ENCODE results near the gene YIF1A.
"Not testable (repeated sequence)": the region's sequence is repeated elsewhere in the genome, so short reads cannot be mapped to it uniquely, and the experiment has no call there.

The YIF1A gene

DNA sequence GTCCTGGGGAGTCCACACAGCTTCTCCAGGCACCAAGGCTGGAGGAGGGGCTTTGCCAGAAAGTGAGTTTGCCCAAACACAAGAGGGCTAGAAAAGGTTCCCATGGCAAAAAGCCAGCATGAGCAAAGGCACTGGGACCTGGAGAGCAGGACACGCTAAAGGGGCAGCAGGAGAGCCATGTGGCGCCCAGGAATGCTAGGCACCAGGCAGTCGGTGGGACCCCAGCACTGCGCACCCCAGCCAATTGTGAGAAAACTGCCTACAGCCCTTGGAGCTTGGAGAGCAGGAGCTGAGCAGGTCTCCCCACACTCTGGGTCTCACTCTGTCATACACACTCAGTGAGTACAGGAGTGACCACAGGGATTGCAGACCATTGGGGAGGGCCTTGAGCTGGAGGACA is 25.7 kb downstream of the YIF1A start:
- H3K27ac Mint-ChIP-seq = peak overlapping the region in 1 of 2 donors; percentile 48
- no peaks in the 10 kb centered on the region for H3K27me3 Mint-ChIP-seq
- no peak overlapping the region for H3K4me3 Mint-ChIP-seq

GRCh38 chr11:66262696-66263095 is 26.2 kb downstream of the YIF1A start:
- peaks cover 36% of the 10 kb centered on the region for H3K4me1 Mint-ChIP-seq
- H3K27me3 Mint-ChIP-seq = no peaks in the 10 kb centered on the region
- DNase-seq (no peak), ATAC-seq (no peak)
- no peak overlapping the region for H3K4me3 Mint-ChIP-seq
- no peaks in the 10 kb centered on the region for H3K9me3 Mint-ChIP-seq
- H3K27ac Mint-ChIP-seq = no peak overlapping the region

More for the DNA sequence above, 25.7 kb downstream of the YIF1A start:
- ATAC-seq (no peak), DNase-seq (no peak)
- Mint-ChIP-seq H3K9me3 (no peaks in the 10 kb centered on the region), H3K4me1 (peaks cover 40% of the 10 kb centered on the region)

DNA sequence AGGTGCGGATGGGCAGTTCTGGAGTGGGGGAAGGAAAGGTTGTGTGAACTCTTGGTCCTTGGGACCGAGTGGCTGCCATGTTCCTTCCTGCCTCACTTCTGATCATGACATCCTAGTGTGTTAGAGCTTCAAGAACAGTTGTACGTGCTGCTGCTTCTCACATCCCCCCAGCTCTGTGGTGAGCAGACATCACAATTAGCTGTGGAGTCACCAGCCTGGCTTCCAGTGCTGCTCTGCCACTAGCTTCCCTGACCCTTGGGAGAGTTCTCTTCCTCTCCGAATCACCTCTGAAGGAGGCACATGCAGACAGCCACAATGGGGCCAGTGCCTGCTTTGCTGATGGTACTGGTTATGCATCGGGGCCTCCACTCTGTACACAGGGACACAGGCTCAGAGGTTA is 26.8 kb downstream of the YIF1A start:
- no peaks in the 10 kb centered on the region for H3K27me3 Mint-ChIP-seq
- H3K4me3 Mint-ChIP-seq = no peak overlapping the region
- DNase-seq (no peak), ATAC-seq (no peak)
- peaks cover 31% of the 10 kb centered on the region for H3K4me1 Mint-ChIP-seq
- H3K9me3 Mint-ChIP-seq = no peaks in the 10 kb centered on the region
- no peak overlapping the region for H3K27ac Mint-ChIP-seq

- no peaks in the 10 kb centered on the region for H3K27me3 Mint-ChIP-seq
- peaks cover 28% of the 10 kb centered on the region for H3K4me1 Mint-ChIP-seq
- no peak overlapping the region for H3K27ac Mint-ChIP-seq
Observed at GRCh38 chr11:66261578-66261977, 27.4 kb downstream of the YIF1A start.

DNA sequence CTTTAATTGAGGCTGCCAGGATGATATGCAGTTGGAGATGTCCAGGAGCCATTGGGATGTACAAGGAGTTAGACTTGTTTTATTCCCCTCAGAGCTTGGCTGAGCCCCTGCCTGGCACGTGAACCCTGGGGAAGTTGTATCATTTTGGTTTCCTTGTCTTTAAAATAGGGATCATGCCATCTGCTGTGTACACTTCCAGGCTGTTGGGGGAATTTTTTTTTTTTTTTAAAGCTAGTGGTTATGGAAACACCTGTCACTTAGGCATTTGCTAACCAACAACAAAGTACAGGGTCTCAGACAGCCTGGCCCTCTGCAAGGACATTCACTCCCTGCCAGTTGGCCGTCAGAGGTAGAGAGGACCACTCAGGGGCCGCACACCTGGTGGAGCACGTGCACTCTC is 29.0 kb downstream of the YIF1A start:
- ATAC-seq (no peak), DNase-seq (no peak)
- Mint-ChIP-seq H3K9me3 (no peaks in the 10 kb centered on the region), H3K4me1 (peaks cover 34% of the 10 kb centered on the region), H3K27ac (peak overlapping the region in 1 of 2 donors; percentile 34), H3K4me3 (no peak overlapping the region), H3K27me3 (no peaks in the 10 kb centered on the region)

More at GRCh38 chr11:66261578-66261977, 27.4 kb downstream of the YIF1A start:
- H3K9me3 Mint-ChIP-seq = no peaks in the 10 kb centered on the region
- H3K4me3 Mint-ChIP-seq = no peak overlapping the region
- ATAC-seq = no peak
- no peak for DNase-seq

- no peak for ATAC-seq
- no peak overlapping the region for H3K27ac Mint-ChIP-seq
Observed at GRCh38 chr11:66259225-66259624, 29.7 kb downstream of the YIF1A start.

GRCh38 chr11:66258473-66258893 is 30.5 kb downstream of the YIF1A start:
- peak overlapping the region; percentile 89 to 98 for H3K27ac Mint-ChIP-seq
- H3K4me1 Mint-ChIP-seq = peaks cover 37% of the 10 kb centered on the region
- H3K4me3 Mint-ChIP-seq = peak overlapping the region; percentile 89 to 98
- H3K27me3 Mint-ChIP-seq = no peaks in the 10 kb centered on the region
- DNase-seq = no peak
- H3K9me3 Mint-ChIP-seq = no peaks in the 10 kb centered on the region
- peak; percentile 1 for ATAC-seq

More at GRCh38 chr11:66259225-66259624, 29.7 kb downstream of the YIF1A start:
- DNase-seq = no peak
- no peaks in the 10 kb centered on the region for H3K27me3 Mint-ChIP-seq
- peak overlapping the region; percentile 89 to 98 for H3K4me3 Mint-ChIP-seq
- peaks cover 34% of the 10 kb centered on the region for H3K4me1 Mint-ChIP-seq
- no peaks in the 10 kb centered on the region for H3K9me3 Mint-ChIP-seq

DNA sequence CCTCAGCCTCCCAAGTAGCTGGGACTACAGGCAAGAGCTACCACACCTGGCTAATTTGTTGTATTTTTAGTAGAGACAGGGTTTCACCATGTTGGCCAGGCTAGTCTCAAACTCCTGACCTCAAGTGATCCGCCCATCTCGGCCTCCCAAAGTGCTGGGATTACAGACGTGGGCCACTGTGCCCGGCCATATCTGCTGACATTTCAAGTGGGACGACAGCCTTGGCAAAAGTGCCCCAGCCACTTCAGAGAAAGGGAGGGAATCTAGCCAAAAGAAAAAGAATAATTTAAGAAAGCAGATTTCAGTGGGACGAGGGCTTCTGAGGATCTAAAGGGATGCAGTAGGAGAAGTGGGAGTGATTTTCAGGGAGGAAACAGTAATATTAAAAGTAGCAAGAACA is 35.9 kb downstream of the YIF1A start:
- peak overlapping the region in 1 of 2 donors; percentile 92 for H3K27ac Mint-ChIP-seq
- H3K27me3 Mint-ChIP-seq, H3K9me3 Mint-ChIP-seq, H3K4me3 Mint-ChIP-seq, ATAC-seq, DNase-seq: not testable (repeated sequence)
- peaks cover 31% of the 10 kb centered on the region for H3K4me1 Mint-ChIP-seq

- Mint-ChIP-seq H3K27me3 (no peaks in the 10 kb centered on the region), H3K4me1 (peaks cover 36% of the 10 kb centered on the region), H3K27ac (peak overlapping the region in 1 of 2 donors; percentile 78), H3K4me3 (no peak overlapping the region), H3K9me3 (no peaks in the 10 kb centered on the region)
- DNase-seq (no peak), ATAC-seq (no peak)
Observed at GRCh38 chr11:66251809-66252208, 37.1 kb downstream of the YIF1A start.

DNA sequence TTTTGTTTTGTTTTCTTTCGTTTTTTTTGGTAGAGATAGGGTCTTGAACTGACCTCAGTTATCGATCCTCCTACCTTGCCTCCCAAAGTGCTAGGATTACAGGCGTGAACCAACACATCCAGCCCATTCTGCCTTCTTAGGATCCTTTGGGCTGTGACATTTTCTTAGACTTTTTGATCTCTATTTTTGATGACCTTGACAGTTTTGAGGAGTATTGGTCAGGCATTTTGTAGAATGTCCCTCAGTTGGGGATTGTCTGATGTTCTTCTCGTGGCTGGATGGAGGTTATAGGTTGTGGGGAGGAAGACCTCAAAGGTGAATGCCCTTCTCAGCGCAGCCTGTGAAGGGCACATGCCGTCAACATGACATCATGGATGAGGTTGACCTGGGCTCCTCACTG is 40.0 kb downstream of the YIF1A start:
- Mint-ChIP-seq H3K4me1 (peaks cover 29% of the 10 kb centered on the region), H3K9me3 (no peaks in the 10 kb centered on the region), H3K27ac (peak overlapping the region; percentile 10 to 20), H3K27me3 (no peaks in the 10 kb centered on the region), H3K4me3 (no peak overlapping the region)
- DNase-seq (no peak), ATAC-seq (no peak)

DNA sequence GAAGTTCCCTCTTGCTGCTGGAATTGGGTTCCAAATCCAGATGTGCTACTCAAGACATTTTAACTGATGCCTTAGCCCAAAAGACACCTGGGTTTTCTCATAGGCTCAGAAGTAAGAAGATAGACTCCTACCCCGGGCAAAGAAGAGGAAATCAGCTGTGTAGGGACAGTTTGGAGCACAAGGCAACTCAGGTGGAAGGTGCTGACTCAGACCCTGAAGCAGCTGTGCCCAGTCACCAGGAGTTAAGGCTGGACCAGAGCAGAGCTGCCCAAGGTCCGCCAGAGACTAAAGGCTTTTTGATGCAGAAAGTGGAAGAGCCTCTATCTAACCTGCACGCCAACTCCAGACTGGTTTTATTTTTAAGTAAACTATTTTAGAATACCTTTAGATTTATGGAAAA is 41.1 kb downstream of the YIF1A start:
- Mint-ChIP-seq H3K27me3 (no peaks in the 10 kb centered on the region), H3K4me1 (peaks cover 29% of the 10 kb centered on the region), H3K27ac (no peak overlapping the region), H3K9me3 (no peaks in the 10 kb centered on the region), H3K4me3 (no peak overlapping the region)
- no peak for ATAC-seq
- DNase-seq = no peak

DNA sequence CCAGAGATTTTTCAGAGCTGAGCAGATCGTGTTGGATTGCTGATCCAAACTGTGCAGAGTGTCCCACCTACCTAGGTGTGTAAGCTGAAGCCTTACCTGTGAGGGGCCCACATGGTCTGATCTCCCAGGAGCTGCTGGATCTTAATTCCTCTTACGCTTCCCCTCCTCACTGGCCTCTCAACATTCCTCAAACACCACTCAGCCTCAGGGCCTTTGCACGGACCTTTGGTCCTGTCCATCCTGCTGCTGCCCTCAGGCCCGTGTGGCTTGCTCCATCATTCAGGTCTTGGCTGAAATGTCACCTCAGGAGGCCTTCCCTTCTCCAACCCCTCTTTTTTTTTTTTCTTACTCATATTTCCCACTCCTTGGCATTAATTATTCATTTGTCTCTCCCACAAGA is 41.6 kb downstream of the YIF1A start:
- peaks cover 29% of the 10 kb centered on the region for H3K4me1 Mint-ChIP-seq
- H3K27me3 Mint-ChIP-seq = no peaks in the 10 kb centered on the region
- DNase-seq (no peak), ATAC-seq (no peak)
- H3K9me3 Mint-ChIP-seq = no peaks in the 10 kb centered on the region
- no peak overlapping the region for H3K27ac Mint-ChIP-seq
- H3K4me3 Mint-ChIP-seq = no peak overlapping the region

DNA sequence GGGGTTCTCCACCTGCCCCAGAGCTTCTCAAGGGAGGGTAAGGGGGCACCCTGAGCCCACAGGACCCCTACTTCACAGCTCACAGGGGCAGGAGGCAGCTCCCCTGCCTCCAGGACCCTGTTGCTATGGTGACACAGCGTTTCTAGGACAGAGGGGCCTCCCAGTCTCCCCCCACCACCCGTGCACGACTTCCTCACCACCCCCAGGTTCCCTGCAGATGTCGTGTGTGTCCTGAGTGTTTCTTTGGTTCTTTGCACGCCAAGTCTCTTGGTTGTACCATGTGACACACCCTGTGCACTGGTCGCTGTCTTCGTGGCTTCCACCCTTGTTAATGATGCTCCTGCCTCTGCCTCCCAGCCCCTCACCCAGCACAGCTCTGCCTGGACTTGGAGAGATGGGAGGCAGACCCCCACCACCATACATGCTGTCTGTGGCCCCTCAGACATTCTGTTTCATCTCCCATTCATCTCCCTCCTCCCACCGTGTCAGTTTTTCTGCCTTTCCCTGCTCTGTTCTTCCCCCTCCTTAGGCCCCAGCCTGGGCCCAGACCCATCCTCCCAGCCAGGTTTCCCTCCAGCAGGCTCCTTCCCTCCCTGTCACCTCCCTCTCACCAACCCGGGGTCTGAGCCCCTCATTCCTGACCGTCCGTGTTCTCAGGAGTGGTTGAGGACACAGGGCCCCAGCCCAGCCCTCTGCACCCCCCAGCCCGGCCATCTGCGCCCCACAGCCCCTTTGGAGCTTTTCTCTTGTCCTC is 45.0 kb downstream of the YIF1A start:
- no peaks in the 10 kb centered on the region for H3K9me3 Mint-ChIP-seq
- DNase-seq = no peak
- peak overlapping the region in 1 of 2 donors; percentile 50 for H3K4me3 Mint-ChIP-seq
- H3K27ac Mint-ChIP-seq = peak overlapping the region; percentile 69 to 98
- no peaks in the 10 kb centered on the region for H3K27me3 Mint-ChIP-seq
- peak; percentile 32 for ATAC-seq
- peaks cover 20% of the 10 kb centered on the region for H3K4me1 Mint-ChIP-seq

DNA sequence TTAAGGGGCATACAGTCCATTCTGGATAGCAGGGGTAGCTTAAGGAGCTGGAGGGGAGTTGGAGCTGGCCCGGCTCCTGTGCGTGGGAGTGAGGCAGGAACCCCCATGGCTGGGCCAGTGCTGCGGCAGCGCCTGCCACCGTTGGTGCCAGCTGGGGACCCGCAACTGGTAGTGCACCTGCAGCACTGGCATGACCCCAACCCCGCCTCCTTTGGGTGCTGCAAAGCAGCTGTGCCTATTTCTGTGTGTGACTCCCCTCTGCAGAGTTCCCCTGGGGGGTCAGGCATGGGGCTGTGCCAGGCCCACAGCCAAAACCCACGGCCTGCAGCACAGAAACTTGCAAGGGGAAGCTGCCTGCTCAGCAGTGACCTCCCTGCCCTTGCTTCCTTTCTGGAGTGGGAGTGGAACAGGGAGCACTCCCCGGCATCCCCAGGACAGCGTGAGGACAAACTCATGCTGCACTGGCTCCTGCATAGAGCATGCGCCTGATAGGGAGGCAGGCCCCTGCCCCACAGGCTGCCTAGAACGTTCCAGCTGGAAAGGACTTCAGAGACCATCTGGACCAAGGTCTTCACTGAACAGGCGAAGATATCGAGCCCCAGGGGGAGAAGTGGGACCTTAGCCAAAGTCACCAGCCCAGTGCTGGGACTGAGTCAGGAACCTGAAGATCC is 46.7 kb downstream of the YIF1A start:
- Mint-ChIP-seq H3K27ac (peak overlapping the region in 1 of 2 donors; percentile 86), H3K9me3 (no peaks in the 10 kb centered on the region), H3K4me3 (no peak overlapping the region), H3K27me3 (no peaks in the 10 kb centered on the region), H3K4me1 (peaks cover 12% of the 10 kb centered on the region)
- ATAC-seq (peak; percentile 10), DNase-seq (no peak)

DNA sequence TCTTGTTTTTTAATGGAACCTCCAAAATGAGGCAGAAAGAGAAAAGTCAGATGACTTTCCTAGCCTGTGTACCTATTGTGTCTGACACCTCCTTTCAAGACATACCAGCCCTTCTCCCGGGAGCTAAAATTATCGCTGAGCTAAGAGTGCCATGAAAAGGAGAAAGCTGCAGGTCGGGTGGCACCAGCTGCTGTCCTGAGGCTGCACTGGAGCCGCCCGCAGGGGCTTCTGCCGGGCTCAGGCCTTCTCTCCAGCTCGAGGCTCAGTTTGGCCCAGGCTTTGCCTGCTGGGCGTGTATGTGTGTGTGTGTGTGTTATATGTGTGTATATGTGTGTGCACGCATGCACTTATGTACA is 48.2 kb downstream of the YIF1A start:
- Mint-ChIP-seq H3K4me3 (no peak overlapping the region), H3K9me3 (no peaks in the 10 kb centered on the region), H3K4me1 (peaks cover 11% of the 10 kb centered on the region), H3K27me3 (no peaks in the 10 kb centered on the region), H3K27ac (peak overlapping the region; percentile 65 to 69)
- no peak for DNase-seq
- ATAC-seq = no peak

GRCh38 chr11:66239998-66240780 is 48.8 kb downstream of the YIF1A start:
- H3K27ac Mint-ChIP-seq = peak overlapping the region; percentile 65 to 91
- H3K4me3 Mint-ChIP-seq = no peak overlapping the region
- no peaks in the 10 kb centered on the region for H3K9me3 Mint-ChIP-seq
- peaks cover 11% of the 10 kb centered on the region for H3K4me1 Mint-ChIP-seq
- DNase-seq (no peak), ATAC-seq (no peak)
- H3K27me3 Mint-ChIP-seq = no peaks in the 10 kb centered on the region

All from stimulated activated naive CD8-positive, alpha-beta T cell treated with anti-CD3 and anti-CD28 coated beads, Interleukin-15, amount 100 ng/mL, for 72 hours (primary cell).